IMR-90 (cell line): Measurements from ENCODE around the gene IP6K2.

Experiments
- CEBPB ChIP-seq: IDR thresholded peaks from 2 replicates; pipeline ENCODE4 v1.6.1; 2012; ENCODE audit warnings: low read depth, low read length, improper control_type of control experiment
- FOS ChIP-seq: fragments of 150-350 bp; IDR thresholded peaks from 2 replicates; pipeline ENCODE4 v1.6.1; 2016; ENCODE audit warnings: low read depth, low read length
- MAFK ChIP-seq: IDR thresholded peaks from 2 replicates; pipeline ENCODE4 v1.6.1; 2012; ENCODE audit warnings: low read depth, low read length, improper control_type of control experiment
- MXI1 ChIP-seq: IDR thresholded peaks from 2 replicates; pipeline ENCODE4 v1.6.1; 2012; ENCODE audit warnings: low read depth, mild to moderate bottlenecking, low read length, moderate library complexity, borderline replicate concordance
- POLR2A ChIP-seq: IDR thresholded peaks from 2 replicates; pipeline ENCODE4 v1.6.1; 2012; ENCODE audit warnings: mild to moderate bottlenecking, low read depth, low read length
- RCOR1 ChIP-seq: IDR thresholded peaks from 2 replicates; pipeline ENCODE4 v1.6.1; 2012; ENCODE audit warnings: mild to moderate bottlenecking, low read length, improper control_type of control experiment; ENCODE audit not compliant: insufficient replicate concordance
- SMC3 ChIP-seq: fragments of 150-350 bp; IDR thresholded peaks from 2 replicates; pipeline ENCODE4 v1.6.1; 2016; ENCODE audit warnings: low read depth, mild to moderate bottlenecking, antibody characterized with exemption, low read length, moderate library complexity
- TF ChIP-seq, protein P1 (sequence below): conservative IDR thresholded peaks from 2 replicates; pipeline ENCODE4 v1.5.1; 2012; ENCODE audit warnings: mild to moderate bottlenecking, low read depth, low read length, improper control_type of control experiment
- TF ChIP-seq, protein P2 (sequence below): fragments of 150-350 bp; IDR thresholded peaks from 2 replicates; pipeline ENCODE4 v1.6.1; 2017; ENCODE audit warnings: mild to moderate bottlenecking, antibody characterized with exemption, low read length, low read depth

DNA sequence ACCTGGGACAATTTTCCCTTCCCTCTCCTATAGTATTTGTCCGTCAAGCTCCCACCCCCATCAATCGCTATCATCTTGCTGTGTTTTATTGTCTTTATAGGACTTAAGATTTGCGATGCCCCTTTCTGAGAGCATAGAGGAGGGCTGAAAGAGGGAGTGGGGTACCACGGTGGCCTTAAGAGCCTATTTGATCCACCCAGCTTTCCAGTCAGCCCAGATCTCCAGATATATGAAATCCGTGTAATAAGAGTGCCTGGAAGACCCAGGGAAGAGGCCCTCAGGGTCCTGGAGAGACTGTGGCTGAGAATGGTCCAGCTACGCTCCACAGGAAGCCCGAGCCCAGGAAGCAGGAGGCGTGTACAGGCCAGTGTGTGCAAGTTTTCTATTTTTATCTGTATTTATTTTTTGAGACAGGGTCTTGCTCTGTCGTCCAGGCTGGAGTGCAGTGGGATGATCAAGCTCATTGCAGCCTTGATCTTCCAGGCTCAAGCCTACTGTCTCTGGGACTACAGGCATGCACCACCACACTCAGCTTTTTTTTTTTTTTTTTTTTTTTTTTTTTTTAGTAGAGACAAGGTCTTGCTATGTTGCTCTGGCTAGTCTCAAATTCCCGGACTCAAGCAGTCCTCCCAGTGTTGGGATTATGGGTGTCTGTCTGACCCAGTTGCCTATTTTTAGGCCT lies 30.3 kb downstream of the IP6K2 start:
- TF ChIP-seq, protein P1, sequence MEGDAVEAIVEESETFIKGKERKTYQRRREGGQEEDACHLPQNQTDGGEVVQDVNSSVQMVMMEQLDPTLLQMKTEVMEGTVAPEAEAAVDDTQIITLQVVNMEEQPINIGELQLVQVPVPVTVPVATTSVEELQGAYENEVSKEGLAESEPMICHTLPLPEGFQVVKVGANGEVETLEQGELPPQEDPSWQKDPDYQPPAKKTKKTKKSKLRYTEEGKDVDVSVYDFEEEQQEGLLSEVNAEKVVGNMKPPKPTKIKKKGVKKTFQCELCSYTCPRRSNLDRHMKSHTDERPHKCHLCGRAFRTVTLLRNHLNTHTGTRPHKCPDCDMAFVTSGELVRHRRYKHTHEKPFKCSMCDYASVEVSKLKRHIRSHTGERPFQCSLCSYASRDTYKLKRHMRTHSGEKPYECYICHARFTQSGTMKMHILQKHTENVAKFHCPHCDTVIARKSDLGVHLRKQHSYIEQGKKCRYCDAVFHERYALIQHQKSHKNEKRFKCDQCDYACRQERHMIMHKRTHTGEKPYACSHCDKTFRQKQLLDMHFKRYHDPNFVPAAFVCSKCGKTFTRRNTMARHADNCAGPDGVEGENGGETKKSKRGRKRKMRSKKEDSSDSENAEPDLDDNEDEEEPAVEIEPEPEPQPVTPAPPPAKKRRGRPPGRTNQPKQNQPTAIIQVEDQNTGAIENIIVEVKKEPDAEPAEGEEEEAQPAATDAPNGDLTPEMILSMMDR: no peak
- TF ChIP-seq FOS (no peak), MXI1 (no peak), CEBPB (no peak), POLR2A (no peak), RCOR1 (no peak), SMC3 (no peak), MAFK (no peak)
- TF ChIP-seq, protein P2, sequence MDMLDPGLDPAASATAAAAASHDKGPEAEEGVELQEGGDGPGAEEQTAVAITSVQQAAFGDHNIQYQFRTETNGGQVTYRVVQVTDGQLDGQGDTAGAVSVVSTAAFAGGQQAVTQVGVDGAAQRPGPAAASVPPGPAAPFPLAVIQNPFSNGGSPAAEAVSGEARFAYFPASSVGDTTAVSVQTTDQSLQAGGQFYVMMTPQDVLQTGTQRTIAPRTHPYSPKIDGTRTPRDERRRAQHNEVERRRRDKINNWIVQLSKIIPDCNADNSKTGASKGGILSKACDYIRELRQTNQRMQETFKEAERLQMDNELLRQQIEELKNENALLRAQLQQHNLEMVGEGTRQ: no peak
